Measurements from ENCODE around the gene TARBP1. TPM values are rescaled to one million over a fixed set of nuclear protein-coding genes. Genes with fewer than 3 reads are reported as not detected.
A peak's percentile ranks its signal among the peaks of the same experiment; 100 is the strongest.

The TARBP1 gene
- total RNA-seq, 1 donor from 2014 or later, result 20.9 TPM

DNA sequence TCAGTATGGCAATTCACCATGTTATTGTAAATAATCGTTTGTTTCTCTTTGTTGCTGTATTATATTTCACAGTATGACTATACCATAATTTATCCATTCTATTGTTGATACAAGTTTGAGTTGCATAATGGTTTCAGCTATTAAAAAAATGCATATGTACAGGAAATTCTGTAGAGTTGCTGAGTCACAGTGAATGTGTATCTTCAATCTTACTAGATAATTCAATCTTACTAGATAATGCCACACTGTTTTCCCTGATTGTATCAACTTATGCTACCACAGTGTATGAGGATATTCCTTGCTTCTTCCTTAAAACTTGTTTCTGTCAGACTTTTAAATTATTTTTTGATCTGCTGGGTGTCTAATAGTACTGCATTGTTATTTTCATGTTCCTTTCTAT is 109.2 kb downstream of the TARBP1 start:
- no peak overlapping the region for H3K27ac ChIP-seq
- no peak for DNase-seq (ENCODE audit: extremely low spot score in 2 of 2)
- no peaks in the 10 kb centered on the region for H3K9me3 ChIP-seq
- H3K4me1 ChIP-seq, result peaks cover 20% of the 10 kb centered on the region
- no peaks in the 10 kb centered on the region for H3K27me3 ChIP-seq
- TF ChIP-seq, protein P1, sequence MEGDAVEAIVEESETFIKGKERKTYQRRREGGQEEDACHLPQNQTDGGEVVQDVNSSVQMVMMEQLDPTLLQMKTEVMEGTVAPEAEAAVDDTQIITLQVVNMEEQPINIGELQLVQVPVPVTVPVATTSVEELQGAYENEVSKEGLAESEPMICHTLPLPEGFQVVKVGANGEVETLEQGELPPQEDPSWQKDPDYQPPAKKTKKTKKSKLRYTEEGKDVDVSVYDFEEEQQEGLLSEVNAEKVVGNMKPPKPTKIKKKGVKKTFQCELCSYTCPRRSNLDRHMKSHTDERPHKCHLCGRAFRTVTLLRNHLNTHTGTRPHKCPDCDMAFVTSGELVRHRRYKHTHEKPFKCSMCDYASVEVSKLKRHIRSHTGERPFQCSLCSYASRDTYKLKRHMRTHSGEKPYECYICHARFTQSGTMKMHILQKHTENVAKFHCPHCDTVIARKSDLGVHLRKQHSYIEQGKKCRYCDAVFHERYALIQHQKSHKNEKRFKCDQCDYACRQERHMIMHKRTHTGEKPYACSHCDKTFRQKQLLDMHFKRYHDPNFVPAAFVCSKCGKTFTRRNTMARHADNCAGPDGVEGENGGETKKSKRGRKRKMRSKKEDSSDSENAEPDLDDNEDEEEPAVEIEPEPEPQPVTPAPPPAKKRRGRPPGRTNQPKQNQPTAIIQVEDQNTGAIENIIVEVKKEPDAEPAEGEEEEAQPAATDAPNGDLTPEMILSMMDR (IDR thresholded peaks at IDR 0.05), result no peak
- TF ChIP-seq POLR2AphosphoS5 (IDR thresholded peaks at IDR 0.05; ENCODE audit: insufficient read depth in 1 of 2, low read depth in 1 of 2), result peak in 1 of 2 donors; percentile 40
- no peak overlapping the region for H3K4me3 ChIP-seq
- no peaks in the 10 kb centered on the region for H3K36me3 ChIP-seq
- intact Hi-C loops (cut with DNase I), result no loop called here

DNA sequence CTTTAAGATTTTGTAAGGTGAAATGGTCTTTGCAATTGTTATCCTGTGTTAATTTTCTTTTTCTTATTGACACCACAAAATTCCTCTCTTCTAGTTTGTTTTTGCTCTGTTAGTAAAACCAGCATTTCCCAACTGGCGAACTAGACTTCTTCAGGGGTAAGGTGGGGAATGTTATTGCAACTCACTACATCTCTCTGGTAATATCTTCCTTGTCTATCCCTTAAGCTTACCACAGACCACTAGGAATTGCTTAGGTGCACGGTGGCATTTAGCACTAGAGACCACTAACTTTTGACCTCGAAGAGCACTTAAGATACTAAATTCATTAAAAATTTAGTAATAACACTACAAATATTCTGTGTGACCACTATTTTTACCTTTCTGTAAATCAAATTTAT is 109.9 kb downstream of the TARBP1 start:
- no peaks in the 10 kb centered on the region for H3K36me3 ChIP-seq
- H3K4me3 ChIP-seq, result no peak overlapping the region
- TF ChIP-seq POLR2A (IDR thresholded peaks at IDR 0.05) (no peak), POLR2AphosphoS5 (IDR thresholded peaks at IDR 0.05; ENCODE audit: insufficient read depth in 1 of 2, low read depth in 1 of 2) (no peak)
- TF ChIP-seq, protein P1 (IDR thresholded peaks at IDR 0.05), result no peak
- H3K27ac ChIP-seq, result no peak overlapping the region
- no peaks in the 10 kb centered on the region for H3K27me3 ChIP-seq
- peaks cover 13% of the 10 kb centered on the region for H3K4me1 ChIP-seq
- DNase-seq (ENCODE audit: extremely low spot score in 2 of 2), result no peak
- H3K9me3 ChIP-seq, result no peaks in the 10 kb centered on the region
- intact Hi-C loops (cut with DNase I), result no loop called here

DNA sequence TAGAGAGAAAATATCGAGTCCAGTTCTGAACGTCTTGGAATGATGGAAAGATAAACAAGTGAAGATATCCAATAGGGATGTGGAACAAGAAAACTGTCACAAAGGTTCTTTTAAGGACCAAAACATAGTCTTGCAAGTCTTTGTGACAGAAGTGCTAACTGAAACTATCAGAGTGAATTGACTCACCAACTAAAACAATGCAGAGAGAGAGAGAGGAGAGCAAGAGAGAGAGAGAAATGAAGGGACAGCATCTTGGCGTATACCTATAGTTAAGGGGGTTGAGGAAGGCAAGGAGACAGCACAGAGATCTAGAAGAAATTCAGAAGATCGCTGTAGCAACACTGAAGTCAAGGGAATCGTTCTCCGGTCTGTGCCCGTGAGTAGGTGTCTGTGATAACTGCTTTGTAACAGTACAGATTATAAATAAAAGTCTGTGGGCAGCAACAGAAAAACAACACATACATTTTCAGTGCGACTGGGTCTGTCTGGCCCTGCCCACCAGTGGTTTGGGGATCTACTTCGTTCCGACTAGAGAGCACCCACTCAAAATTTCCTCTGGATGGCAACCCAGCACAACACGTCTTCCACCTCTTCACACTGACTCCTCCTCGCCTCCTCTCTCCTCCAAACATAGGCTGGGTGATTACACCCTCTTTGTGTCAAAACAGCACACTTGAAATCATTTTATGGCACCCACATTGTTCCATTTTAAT is 110.5 kb downstream of the TARBP1 start:
- no peak overlapping the region for H3K27ac ChIP-seq
- TF ChIP-seq, protein P1 (IDR thresholded peaks at IDR 0.05), result no peak
- TF ChIP-seq POLR2AphosphoS5 (IDR thresholded peaks at IDR 0.05; ENCODE audit: insufficient read depth in 1 of 2, low read depth in 1 of 2) (no peak), POLR2A (IDR thresholded peaks at IDR 0.05) (no peak)
- no peaks in the 10 kb centered on the region for H3K27me3 ChIP-seq
- H3K36me3 ChIP-seq, result no peaks in the 10 kb centered on the region
- no peak for DNase-seq (ENCODE audit: extremely low spot score in 2 of 2)
- intact Hi-C loops (cut with DNase I), result no loop called here
- H3K4me3 ChIP-seq, result no peak overlapping the region
- no peaks in the 10 kb centered on the region for H3K9me3 ChIP-seq
- H3K4me1 ChIP-seq, result peaks cover 12% of the 10 kb centered on the region

DNA sequence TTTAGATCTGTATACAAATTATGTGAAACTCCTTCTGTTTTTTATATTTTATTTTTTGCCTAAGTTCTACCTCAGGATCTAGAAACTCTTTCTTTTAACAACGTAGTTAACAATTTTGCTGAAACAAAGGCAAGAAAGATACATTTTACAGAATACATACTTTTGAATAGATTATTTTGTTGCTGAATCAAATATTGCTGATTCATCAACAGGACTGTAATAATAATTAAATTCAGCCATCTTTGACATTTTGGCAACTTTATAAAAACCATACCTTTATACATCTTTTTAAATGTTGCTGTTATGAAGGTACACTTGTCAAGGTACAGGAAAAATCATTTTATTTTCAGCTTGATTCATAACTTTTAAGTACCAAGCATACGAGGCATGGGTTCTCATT is 116.4 kb downstream of the TARBP1 start:
- TF ChIP-seq POLR2A (IDR thresholded peaks at IDR 0.05) (no peak), POLR2AphosphoS5 (IDR thresholded peaks at IDR 0.05; ENCODE audit: insufficient read depth in 1 of 2, low read depth in 1 of 2) (no peak)
- TF ChIP-seq, protein P1 (IDR thresholded peaks at IDR 0.05), result no peak
- no peaks in the 10 kb centered on the region for H3K36me3 ChIP-seq
- intact Hi-C loops (cut with DNase I), result no loop called here
- H3K4me1 ChIP-seq, result no peaks in the 10 kb centered on the region
- no peaks in the 10 kb centered on the region for H3K27me3 ChIP-seq
- no peaks in the 10 kb centered on the region for H3K9me3 ChIP-seq
- DNase-seq (ENCODE audit: extremely low spot score in 2 of 2), result no peak
- H3K4me3 ChIP-seq, result no peak overlapping the region
- H3K27ac ChIP-seq, result no peak overlapping the region

DNA sequence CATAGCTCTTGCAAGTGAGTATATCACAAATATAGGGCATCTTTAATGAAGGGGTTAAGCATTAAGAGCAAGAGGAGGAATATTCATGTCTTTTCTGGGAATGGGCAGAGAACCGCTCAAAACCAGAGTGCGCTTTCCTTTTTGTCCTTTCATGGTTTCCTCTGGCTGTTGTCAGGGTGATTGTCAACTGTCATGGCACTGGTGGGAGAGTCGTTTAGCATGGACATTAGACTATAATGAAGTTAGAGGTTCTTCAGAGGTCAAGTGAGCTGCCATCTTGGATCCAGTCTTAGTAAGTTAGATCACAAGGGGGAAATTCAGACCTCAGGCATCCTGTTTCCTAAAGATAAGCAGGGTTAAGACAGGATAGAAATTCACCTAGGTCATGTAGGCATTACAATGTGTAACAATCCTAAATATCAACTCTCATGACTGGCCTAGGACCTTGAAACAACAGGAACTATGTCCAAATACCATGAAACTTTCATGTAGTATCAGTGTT is 117.8 kb downstream of the TARBP1 start:
- TF ChIP-seq POLR2AphosphoS5 (IDR thresholded peaks at IDR 0.05; ENCODE audit: insufficient read depth in 1 of 2, low read depth in 1 of 2), result no peak
- no peak for TF ChIP-seq POLR2A (IDR thresholded peaks at IDR 0.05)
- TF ChIP-seq, protein P1 (IDR thresholded peaks at IDR 0.05), result no peak
- Histone ChIP-seq H3K27me3 (no peaks in the 10 kb centered on the region), H3K36me3 (no peaks in the 10 kb centered on the region), H3K4me3 (no peak overlapping the region), H3K27ac (no peak overlapping the region), H3K4me1 (no peaks in the 10 kb centered on the region), H3K9me3 (no peaks in the 10 kb centered on the region)
- intact Hi-C loops (cut with DNase I), result no loop called here
- DNase-seq (ENCODE audit: extremely low spot score in 2 of 2), result no peak

All from vagina (tissue), 2 donors.